ENCODE results near the gene PIM1. TPM values are rescaled to one million over a fixed set of nuclear protein-coding genes. Genes with fewer than 3 reads are reported as not detected.

The PIM1 gene
- total RNA-seq, 1 donor from 2014 or later = 283 TPM

DNA sequence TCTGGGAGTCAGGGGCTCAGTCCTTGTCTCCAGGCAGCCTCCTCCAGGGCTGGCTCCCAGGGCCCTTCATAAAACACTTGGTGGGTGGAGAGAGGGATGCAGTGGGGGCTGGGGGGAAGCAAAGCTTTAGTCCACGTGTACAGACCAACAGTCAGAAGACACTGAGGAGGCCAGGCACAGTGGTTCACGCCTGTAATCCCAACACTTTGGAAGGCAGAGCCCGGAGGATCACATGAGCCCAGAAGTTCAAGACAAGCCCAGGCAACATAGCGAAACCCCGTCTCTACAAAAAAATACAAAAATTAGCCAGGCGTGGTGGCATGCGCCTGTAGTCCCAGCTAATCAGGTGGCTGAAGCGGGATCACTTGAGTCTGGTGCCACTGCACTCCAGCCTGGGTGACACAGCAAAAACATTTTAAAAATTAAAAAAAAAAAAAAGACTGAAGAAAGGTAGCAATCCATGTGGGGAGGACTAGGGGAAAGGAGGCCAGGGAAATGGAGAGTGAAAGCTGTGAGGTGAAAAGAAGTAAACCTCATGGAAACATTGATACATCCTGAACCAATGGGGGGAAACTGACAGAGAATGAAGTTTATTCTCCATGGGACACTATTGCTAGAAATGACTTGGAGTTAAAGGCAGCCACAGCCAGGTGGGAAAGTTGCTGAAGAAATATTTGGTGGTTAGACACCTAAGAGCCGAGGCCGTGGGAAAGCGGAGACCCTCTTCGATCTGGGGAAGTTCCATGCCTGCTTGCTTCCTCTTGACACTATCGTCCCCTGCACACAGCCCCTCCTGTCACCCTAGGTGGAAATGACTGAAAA is 35.4 kb downstream of the PIM1 start:
- intact Hi-C loops (cut with micrococcal nuclease) = no loop called here
- ATAC-seq (ENCODE audit: low read depth) = no peak
- Mint-ChIP-seq H3K27me3 (no peaks in the 10 kb centered on the region), H3K27ac (no peak overlapping the region), H3K4me1 (peaks cover 27% of the 10 kb centered on the region), H3K9me3 (no peaks in the 10 kb centered on the region), H3K36me3 (ENCODE audit: low read depth) (no peaks in the 10 kb centered on the region), H3K4me3 (no peak overlapping the region)
- TF ChIP-seq, protein P1, sequence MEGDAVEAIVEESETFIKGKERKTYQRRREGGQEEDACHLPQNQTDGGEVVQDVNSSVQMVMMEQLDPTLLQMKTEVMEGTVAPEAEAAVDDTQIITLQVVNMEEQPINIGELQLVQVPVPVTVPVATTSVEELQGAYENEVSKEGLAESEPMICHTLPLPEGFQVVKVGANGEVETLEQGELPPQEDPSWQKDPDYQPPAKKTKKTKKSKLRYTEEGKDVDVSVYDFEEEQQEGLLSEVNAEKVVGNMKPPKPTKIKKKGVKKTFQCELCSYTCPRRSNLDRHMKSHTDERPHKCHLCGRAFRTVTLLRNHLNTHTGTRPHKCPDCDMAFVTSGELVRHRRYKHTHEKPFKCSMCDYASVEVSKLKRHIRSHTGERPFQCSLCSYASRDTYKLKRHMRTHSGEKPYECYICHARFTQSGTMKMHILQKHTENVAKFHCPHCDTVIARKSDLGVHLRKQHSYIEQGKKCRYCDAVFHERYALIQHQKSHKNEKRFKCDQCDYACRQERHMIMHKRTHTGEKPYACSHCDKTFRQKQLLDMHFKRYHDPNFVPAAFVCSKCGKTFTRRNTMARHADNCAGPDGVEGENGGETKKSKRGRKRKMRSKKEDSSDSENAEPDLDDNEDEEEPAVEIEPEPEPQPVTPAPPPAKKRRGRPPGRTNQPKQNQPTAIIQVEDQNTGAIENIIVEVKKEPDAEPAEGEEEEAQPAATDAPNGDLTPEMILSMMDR (IDR thresholded peaks at IDR 0.05) = no peak
- CTCF ChIA-PET = interaction anchor here (1.0 to 8.6 kb wide), 7 partner anchors 11 to 186 kb away, joined by 3 to 149 read pairs (median 4); no protein-coding TSS in a partner anchor
- POLR2A ChIA-PET = interaction anchor here (0.6 to 1.9 kb wide), 10 partner anchors 12 to 176 kb away, joined by 3 to 10 read pairs (median 4); no protein-coding TSS in a partner anchor
- no peak for DNase-seq

DNA sequence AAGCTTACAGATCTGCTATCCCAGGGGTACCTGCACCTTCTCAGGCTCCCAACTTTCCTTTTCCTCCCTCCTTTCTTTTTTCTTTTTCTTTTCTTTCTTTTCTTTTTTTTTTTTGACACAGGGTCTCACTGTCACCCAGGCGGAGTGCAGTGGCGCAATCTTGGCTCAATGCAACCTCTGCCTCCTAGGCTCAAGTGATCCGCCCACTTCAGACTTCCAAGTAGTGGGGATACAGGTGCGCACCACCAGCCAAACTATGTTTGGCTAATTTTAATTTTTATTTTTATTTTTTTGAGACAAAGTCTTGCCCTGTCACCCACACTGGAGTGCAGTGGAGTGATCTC is 36.0 kb downstream of the PIM1 start:
- Mint-ChIP-seq H3K27ac (no peak overlapping the region), H3K9me3 (no peaks in the 10 kb centered on the region), H3K4me3 (no peak overlapping the region), H3K27me3 (no peaks in the 10 kb centered on the region), H3K4me1 (peaks cover 27% of the 10 kb centered on the region), H3K36me3 (ENCODE audit: low read depth) (no peaks in the 10 kb centered on the region)
- TF ChIP-seq, protein P1 (IDR thresholded peaks at IDR 0.05) = no peak
- intact Hi-C loops (cut with micrococcal nuclease) = no loop called here
- no peak for ATAC-seq (ENCODE audit: low read depth)
- CTCF ChIA-PET = interaction anchor here (0.6 to 8.6 kb wide), 7 partner anchors 12 to 186 kb away, joined by 3 to 185 read pairs (median 113); no protein-coding TSS in a partner anchor
- POLR2A ChIA-PET = interaction anchor here (0.6 to 4.8 kb wide), 9 partner anchors 13 to 176 kb away, joined by 3 to 49 read pairs (median 4); no protein-coding TSS in a partner anchor
- DNase-seq = no peak

DNA sequence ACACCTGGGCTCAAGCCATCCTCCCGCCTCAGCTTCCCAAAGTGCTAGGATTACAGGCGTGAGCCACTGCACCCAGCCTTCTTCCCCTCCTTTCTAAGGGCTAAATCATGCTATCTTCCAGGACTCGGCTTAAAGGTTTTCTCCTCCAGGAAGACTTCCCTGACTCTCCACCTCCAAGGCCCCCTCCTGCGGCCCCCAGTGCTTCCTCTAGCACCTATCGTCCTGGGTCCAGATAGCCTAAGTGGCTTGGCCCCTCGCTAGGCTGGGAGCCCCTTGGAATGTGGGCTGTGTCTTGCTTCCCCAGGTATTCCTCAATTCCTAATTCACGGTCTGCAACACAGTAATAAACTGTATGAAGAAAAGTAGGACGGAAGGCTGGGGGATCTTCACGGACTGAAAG is 36.7 kb downstream of the PIM1 start:
- CTCF ChIA-PET = interaction anchor here (0.6 to 8.6 kb wide), 8 partner anchors 13 to 186 kb away, joined by 3 to 185 read pairs (median 58); no protein-coding TSS in a partner anchor
- Mint-ChIP-seq H3K4me1 (peaks cover 27% of the 10 kb centered on the region), H3K27me3 (no peaks in the 10 kb centered on the region), H3K9me3 (no peaks in the 10 kb centered on the region), H3K36me3 (ENCODE audit: low read depth) (no peaks in the 10 kb centered on the region), H3K27ac (no peak overlapping the region), H3K4me3 (no peak overlapping the region)
- TF ChIP-seq, protein P1 (IDR thresholded peaks at IDR 0.05) = no peak
- intact Hi-C loops (cut with micrococcal nuclease) = no loop called here
- DNase-seq (no peak), ATAC-seq (ENCODE audit: low read depth) (no peak)
- POLR2A ChIA-PET = interaction anchor here (0.6 to 4.8 kb wide), 5 partner anchors 31 to 188 kb away, joined by 4 to 49 read pairs (median 7); no protein-coding TSS in a partner anchor

DNA sequence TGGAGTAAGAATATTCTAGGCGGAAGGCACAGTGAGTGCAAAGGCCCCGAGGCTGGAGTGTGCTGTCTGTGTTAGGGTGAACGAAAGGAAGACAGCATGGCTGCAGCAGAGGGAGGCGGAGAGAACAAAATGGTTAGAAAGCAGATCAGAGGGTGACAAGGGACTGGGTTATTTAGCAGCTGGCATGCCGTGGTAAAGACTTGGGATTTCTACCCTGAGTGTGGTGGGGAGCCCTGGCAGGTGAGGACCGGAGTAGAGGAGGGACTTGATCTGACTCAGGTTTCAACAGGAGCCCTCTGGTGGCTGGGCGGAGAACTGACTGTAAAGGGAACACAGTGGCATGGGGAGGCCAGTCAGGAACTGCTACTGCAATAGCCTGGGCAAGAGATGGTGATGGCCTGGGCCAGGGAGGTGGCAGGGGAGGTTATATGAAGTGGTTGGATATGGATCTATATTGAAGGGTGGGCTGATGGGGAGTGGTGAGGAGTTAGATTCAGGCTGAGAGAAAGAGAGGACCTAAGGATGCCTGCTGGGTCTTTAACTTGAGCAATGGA is 38.0 kb downstream of the PIM1 start:
- TF ChIP-seq, protein P1 (IDR thresholded peaks at IDR 0.05) = no peak
- no peaks in the 10 kb centered on the region for H3K27me3 Mint-ChIP-seq
- H3K36me3 Mint-ChIP-seq (ENCODE audit: low read depth) = no peaks in the 10 kb centered on the region
- H3K27ac Mint-ChIP-seq = peak overlapping the region; percentile 5
- CTCF ChIA-PET = interaction anchor here (0.7 to 8.6 kb wide), 12 partner anchors 10 to 687 kb away, joined by 3 to 185 read pairs (median 4); partner anchors contain the start of gene C6orf89
- intact Hi-C loops (cut with micrococcal nuclease) = loop anchor here (1.0 kb wide), 3 partner anchors 32 to 179 kb away; no protein-coding TSS in a partner anchor
- H3K4me1 Mint-ChIP-seq = peaks cover 20% of the 10 kb centered on the region
- POLR2A ChIA-PET = interaction anchor here (0.6 to 4.8 kb wide), 9 partner anchors 31 to 763 kb away, joined by 4 to 49 read pairs (median 7); partner anchors contain the start of gene PIM1
- H3K9me3 Mint-ChIP-seq = no peaks in the 10 kb centered on the region
- DNase-seq = peak; percentile 79
- peak; percentile 97 for ATAC-seq (ENCODE audit: low read depth)
- H3K4me3 Mint-ChIP-seq = no peak overlapping the region

Data from activated B cell treated with CpG ODN at 0.5 μM for 24 hours (primary cell).